Measurements from ENCODE around the gene ANKRD28.
"Not testable (repeated sequence)": the region's sequence is repeated elsewhere in the genome, so short reads cannot be mapped to it uniquely, and the experiment has no call there.

The ANKRD28 gene

DNA sequence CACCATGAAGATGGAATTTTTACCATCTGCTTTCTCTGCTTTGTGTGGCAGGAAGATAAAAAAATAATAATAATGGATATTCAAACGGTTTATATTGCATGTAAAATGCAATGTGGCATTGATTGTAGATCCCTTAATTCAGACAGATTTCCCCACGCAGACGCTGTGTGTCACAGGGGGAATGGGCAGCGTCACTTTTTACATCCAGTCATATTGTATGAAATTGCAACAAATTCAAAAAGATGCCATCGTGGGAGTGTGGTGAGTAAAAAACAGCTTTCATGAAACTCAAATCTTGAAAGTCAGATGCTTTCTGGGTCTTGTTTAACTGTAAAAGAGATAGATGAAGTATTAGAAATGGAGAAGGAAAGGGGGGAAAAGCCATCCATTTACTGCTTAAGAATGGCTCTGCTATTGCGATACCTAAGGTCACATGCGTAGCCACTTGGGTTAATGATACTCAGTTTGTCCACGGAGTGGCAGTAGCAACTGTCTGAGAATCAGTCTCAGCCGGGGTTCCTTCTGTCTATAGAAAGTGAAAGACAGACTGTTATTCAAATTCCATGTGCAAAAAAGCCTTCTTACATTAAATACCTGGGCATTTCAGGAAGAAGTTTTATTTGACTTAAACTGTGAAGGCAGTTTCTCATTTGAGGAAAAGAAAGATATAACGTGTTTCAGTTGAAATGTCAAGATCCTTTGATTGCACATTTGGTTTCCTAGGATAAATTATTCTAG, 167.8 kb downstream of the ANKRD28 start:
- peak; percentile 59 for DNase-seq (ENCODE audit: low read depth)

DNA sequence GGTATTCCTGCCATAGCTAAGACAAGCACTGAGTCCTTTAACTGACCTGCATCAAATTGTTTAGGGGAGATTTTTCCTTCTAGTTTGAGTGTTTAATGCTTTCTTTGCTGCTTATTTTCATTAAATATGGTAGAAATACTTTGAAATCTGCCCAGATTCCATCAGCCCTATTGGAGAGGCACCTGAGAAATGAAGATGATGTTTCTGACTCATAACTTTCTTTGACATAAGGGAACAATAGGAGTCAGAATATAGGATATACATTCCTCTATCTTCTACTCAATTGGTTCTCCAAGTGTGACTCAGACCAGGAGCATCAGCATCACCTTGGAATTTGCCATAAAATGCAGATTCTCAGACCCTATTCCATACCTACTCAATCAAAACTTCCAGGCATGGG, 168.8 kb downstream of the ANKRD28 start:
- H3K4me3 ChIP-seq (ENCODE audit: low read depth, low read length) = no peak overlapping the region
- no peak for DNase-seq (ENCODE audit: low read depth)

More for the DNA sequence above, 167.8 kb downstream of the ANKRD28 start:
- H3K4me3 ChIP-seq (ENCODE audit: low read depth, low read length) = peak overlapping the region; percentile 30

DNA sequence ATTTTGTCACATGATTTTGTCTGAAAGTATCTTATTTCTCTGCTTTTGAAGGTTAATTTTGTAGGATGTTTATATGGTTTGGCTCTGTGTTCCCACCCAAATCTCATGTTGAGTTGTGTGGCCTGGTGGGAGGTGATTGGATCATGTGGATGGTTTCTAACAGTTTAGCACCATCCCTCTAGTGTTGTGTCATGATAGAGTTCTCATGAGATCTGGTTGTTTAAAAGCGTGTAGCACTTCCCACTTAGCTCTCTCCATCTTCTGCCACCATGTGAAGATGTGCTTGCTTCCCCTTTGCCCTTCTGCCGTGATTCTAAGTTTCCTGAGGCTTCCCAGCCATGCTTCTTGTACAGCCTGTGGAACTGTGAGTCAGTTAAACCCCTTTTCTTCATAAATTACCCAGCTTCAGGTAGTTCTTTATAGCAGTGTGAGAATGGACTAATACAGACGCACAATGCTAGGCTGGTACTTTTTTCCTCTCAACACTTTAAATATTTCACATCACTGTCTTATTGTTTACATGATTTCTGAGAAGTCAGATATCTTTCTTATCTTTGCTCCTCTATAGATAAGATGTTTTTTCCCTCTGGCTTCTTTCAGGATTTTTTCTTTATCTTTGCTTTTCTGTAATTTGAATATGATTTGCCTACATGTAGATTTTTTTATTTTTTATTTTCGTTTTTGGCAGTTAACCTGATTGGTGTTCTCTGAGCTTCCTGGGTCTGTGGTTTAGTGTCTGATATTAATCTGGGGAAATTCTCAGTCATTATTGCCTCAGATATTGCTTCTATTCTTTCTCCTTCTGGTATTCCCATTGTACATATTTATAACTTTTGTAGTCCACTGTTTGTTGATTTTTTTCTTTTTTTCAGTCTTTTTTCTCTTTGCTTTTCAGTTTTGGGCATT, 174.0 kb downstream of the ANKRD28 start:
- H3K4me3 ChIP-seq (ENCODE audit: low read depth, low read length) = no peak overlapping the region

DNA sequence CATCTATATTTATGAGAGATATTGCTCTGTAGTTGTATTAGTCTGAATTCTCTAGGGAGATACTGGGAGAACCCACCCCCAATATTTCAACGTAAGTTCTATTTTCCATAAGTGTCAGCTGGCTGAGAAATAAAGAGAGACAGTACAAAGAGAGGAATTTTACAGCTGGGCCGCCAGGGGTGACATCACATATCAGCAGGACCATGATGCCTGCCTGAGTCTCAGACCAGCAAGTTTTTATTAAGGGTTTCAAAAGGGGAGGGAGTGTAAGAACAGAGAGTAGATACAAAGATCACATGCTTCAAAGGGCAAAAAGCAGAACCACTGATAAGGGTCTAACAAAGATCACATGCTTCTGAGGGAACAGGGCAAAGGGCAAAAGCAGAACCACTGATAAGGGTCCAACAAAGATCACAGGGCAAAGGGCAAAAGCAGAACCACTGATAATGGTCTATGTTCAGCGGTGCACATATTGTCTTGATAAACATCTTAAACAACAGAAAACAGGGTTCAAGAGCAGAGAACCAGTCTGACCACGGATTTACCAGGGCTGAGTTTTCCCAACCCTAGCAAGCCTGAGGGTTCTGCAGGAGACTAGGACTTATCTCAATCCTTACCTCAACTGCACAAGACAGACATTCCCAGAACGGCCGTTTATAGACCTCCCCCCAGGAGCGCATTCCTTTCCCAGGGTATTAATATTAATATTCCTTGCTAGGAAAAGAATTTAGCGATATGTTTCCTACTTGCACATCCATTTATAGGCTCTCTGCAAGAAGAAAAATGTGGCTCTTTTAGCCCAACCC, 177.9 kb downstream of the ANKRD28 start:
- not testable (repeated sequence) for H3K4me3 ChIP-seq (ENCODE audit: low read depth, low read length); DNase-seq (ENCODE audit: low read depth)

More for the DNA sequence above, 174.0 kb downstream of the ANKRD28 start:
- DNase-seq (ENCODE audit: low read depth) = no peak
